Measurements from ENCODE around the gene TMEM181.
A peak's percentile ranks its signal among the peaks of the same experiment; 100 is the strongest.
"Not testable (repeated sequence)": the region's sequence is repeated elsewhere in the genome, so short reads cannot be mapped to it uniquely, and the experiment has no call there.

Gene TMEM181

DNA sequence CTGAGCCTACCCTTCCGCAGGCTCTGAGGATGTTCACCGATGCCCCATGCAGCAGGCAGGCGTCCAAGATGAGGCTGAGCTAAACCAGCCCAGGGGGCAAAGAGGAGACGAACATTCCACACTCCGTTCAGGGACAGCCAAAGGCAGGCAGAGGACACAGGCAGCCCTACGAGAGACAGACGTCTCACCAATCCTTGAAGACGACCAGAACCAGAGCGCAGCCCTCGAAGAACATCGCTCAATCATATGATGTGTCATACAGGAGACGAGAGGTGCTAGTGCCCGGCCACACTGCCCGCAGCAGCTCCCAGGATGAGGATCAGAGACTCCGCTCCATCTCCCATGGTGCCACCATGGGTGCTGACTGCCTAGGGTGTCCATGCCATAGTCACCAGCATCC, 35.6 kb upstream of the TMEM181 start:
- TF ChIP-seq, protein P1, sequence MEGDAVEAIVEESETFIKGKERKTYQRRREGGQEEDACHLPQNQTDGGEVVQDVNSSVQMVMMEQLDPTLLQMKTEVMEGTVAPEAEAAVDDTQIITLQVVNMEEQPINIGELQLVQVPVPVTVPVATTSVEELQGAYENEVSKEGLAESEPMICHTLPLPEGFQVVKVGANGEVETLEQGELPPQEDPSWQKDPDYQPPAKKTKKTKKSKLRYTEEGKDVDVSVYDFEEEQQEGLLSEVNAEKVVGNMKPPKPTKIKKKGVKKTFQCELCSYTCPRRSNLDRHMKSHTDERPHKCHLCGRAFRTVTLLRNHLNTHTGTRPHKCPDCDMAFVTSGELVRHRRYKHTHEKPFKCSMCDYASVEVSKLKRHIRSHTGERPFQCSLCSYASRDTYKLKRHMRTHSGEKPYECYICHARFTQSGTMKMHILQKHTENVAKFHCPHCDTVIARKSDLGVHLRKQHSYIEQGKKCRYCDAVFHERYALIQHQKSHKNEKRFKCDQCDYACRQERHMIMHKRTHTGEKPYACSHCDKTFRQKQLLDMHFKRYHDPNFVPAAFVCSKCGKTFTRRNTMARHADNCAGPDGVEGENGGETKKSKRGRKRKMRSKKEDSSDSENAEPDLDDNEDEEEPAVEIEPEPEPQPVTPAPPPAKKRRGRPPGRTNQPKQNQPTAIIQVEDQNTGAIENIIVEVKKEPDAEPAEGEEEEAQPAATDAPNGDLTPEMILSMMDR (IDR thresholded peaks at IDR 0.05; ENCODE audit: insufficient read depth, low read depth, low read length, missing control alignments): no peak
- H3K4me3 ChIP-seq (ENCODE audit: low read length): no peak overlapping the region
- DNase-seq (ENCODE audit: low read depth): no peak

DNA sequence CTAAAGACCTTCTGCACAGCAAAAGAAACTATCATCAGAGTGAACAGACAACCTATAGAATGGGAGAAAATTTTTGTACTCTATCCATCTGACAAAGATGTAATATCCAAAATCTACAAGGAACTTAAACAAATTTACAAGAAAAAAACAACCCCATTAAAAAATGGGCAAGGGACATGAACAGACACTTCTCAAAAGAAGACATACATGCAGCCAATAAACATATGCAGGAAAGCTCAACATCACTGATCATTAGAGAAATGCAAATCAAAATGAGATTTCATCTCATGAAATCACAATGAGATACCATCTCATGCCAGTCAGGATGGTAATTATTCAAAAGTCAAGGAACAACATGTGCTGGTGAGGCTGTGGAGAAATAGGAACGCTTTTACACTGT, 32.0 kb upstream of the TMEM181 start:
- H3K4me3 ChIP-seq (ENCODE audit: low read length); DNase-seq (ENCODE audit: low read depth): not testable (repeated sequence)

DNA sequence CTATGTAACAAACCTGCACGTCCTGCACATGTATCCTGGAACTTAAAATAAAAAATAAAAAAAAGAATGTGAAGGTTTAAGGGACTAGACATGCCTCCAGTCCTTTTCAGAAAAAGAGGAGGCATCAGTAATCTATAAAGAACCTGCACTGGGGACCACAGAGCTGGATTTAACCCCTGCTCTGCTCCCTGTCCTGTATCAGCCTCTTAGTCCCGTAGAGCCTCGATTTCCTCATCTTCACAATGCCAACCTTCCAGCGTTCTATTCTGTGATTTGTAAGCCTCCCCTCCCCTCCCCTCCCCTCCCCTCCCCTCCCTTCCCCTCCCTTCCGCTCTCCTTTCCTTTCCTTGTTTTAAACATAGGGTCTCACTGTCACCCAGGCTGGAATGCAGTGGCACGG, 31.1 kb upstream of the TMEM181 start:
- TF ChIP-seq, protein P1 (IDR thresholded peaks at IDR 0.05; ENCODE audit: insufficient read depth, low read depth, low read length, missing control alignments): no peak
- no peak for DNase-seq (ENCODE audit: low read depth)

DNA sequence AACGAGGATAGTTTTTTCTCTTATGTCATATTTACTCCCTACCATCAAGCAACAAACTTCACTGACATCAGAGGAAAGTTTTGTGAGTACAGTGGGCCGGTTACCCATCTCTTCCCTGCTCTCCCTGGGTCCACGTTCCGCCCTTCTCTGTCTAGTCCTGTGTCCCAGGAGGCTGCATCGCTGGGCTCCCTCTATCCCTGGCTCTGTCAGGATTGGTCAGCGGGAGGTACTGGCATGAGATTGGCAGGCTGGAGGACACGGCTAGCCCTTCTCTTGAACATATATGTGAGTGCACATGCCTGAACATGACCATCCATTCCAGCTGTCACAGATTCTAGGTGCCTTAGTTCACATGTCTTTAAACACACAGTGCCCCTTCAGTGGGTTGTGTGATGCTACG, 30.3 kb upstream of the TMEM181 start:
- no peak overlapping the region for H3K4me3 ChIP-seq (ENCODE audit: low read length)
- no peak for DNase-seq (ENCODE audit: low read depth)
- TF ChIP-seq, protein P1 (IDR thresholded peaks at IDR 0.05; ENCODE audit: insufficient read depth, low read depth, low read length, missing control alignments): no peak

More for the DNA sequence above, 31.1 kb upstream of the TMEM181 start:
- no peak overlapping the region for H3K4me3 ChIP-seq (ENCODE audit: low read length)

DNA sequence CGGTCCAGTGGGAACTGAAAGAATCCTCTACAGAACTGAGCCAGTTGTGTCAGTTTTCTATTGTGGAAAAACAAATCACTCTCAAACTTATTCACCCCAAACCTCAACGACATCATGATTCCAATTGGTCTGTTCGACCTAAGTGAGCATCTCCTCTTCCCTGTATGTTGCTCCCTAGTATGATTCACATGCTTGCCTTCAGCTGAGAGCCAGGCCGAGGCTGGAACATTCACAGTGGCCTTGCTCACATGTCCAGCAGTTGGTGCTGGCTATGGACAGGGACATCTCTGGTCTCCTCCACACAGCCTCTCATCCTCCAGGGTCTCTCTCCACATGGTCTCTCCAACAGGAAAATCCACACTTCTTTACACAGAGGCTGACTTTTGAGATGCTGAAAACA, 28.3 kb upstream of the TMEM181 start:
- TF ChIP-seq, protein P1 (IDR thresholded peaks at IDR 0.05; ENCODE audit: insufficient read depth, low read depth, low read length, missing control alignments): no peak
- no peak for DNase-seq (ENCODE audit: low read depth)
- H3K4me3 ChIP-seq (ENCODE audit: low read length): no peak overlapping the region

DNA sequence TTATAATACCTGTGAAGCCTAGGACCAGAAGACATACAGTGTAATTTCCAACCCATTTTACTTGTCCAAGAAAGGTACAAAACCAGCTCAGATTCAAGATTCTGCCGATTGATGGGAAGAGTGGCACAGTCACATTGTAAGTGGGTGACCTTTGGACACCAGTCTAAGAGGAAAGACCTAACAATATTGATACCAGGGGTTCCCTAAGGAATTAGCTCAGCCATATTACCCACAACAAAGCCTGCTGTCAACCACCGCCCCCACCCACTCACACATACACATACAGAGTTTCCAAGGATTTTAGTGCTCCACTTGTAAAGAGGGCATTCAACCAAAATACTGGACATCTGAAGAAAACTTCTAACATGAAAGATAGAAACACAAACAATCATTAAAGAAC, 27.9 kb upstream of the TMEM181 start:
- TF ChIP-seq, protein P1 (IDR thresholded peaks at IDR 0.05; ENCODE audit: insufficient read depth, low read depth, low read length, missing control alignments): no peak

DNA sequence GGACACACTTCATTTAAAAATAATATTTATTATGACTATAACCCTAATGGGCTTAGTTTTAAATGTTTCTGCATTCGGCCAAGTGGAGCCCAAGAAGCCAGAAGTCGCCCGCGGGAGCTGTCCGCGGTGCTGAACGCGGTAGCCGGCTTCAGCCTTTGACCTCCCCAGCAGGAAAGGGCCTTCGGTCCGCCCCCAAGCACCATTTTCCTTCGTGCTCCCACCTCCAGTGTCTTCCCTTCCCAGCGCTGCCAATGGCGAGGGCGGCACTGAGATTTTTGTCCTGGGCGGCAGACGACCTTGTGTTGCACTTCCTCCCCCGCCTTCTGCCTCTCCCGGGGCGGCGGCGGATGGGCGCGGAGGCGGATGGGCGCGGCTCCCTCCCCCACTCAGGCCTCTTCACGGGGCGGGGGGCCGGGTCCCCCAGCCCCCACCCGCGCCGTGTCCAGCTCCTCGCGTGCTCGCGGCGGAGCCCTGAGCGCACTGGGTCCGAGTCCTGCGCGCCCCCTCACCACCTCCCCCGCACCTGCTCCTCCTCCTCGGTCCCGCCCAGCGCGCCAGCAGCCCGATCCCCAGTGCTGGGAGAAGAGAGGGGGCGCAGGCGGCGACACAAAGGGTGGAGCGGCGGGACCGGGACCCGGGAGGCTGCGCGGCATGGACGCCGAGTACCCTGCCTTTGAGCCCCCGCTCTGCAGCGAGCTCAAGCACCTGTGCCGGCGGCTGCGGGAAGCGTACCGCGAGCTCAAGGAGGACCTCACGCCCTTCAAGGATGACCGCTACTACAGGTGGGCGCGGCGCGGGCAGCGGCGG, 23.6 kb upstream of the TMEM181 start:
- peak overlapping the region; percentile 28 for H3K4me3 ChIP-seq (ENCODE audit: low read length)
- TF ChIP-seq, protein P1 (IDR thresholded peaks at IDR 0.05; ENCODE audit: insufficient read depth, low read depth, low read length, missing control alignments): no peak
- peak; percentile 69 for DNase-seq (ENCODE audit: low read depth)

More for the DNA sequence above, 27.9 kb upstream of the TMEM181 start:
- no peak for DNase-seq (ENCODE audit: low read depth)
- H3K4me3 ChIP-seq (ENCODE audit: low read length): no peak overlapping the region

Measured in epithelial cell of esophagus (primary cell).